ENCODE measurements around the gene TBL3. TPM values are rescaled to one million over a fixed set of nuclear protein-coding genes. Genes with fewer than 3 reads are reported as not detected.

Gene TBL3
- total RNA-seq, 1 donor from 2014 or later, result 30.7 TPM

DNA sequence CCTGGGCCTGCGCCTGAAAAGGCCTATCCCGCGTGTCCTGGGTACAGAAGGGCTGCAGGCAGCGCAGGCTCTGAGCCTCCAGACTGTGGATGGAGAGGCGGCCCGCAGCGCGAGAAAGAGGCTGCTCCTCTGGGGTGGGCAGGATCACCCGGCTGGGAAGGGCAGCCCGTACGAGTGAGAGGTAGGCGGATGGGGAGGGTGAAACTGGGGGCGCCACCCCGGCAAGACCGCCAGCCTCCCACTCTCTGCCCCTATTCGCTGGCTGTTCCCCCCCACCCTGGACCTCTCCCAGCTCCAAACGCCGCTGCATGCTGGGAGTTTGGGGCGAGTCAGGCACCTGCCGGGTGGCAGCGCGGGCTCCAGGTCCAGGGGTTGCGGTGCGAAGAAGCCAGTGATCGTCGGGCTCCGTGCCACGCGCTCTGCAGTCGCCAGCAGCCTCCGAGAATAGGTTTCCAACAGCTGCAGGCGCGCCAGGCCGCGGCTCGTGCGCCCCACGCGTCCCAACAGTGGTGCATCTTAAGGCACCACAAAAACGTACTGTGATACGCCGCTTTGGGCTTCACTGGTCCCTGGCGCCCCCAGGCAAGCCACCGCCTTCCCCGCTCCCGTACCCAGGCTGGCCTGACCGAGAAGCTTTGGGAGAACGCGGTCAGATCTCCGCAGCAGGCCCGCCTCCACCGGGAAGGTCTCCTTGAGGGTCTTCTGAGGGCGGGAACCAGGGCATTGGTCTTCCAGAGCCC lies 8.3 kb downstream of the TBL3 start:
- Histone ChIP-seq H3K4me2 (peak overlapping the region; percentile 77), H3K27me3 (peaks cover 56% of the 10 kb centered on the region), H3K79me2 (ENCODE audit: low read depth) (peaks cover 10% of the 10 kb centered on the region)

DNA sequence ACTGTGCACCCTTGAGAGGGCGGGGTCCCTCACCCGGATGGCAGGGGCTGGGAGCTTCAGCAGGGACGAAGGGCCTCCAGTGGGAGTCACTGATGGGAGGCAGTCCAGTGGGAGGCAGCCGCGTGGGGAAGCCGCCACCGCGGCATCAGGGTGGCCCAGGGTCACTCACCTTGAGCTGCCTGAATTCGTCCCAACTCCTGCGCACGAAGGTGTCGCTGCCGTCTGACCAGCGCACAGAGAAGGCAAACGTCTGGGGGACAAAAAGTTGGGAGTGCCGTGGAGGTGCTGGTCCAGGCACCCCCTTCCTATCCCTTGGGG lies 8.9 kb downstream of the TBL3 start:
- Histone ChIP-seq H4K20me1 (ENCODE audit: low read depth) (peaks cover 44% of the 10 kb centered on the region), H3K9ac (no peak overlapping the region), H3K4me1 (peaks cover 37% of the 10 kb centered on the region), H3K36me3 (no peaks in the 10 kb centered on the region), H3K4me3 (no peak overlapping the region), H3K27ac (no peak overlapping the region), H3F3A (ENCODE audit: low read depth) (peaks cover 26% of the 10 kb centered on the region), H3K4me2 (peak overlapping the region; percentile 77), H2AFZ (replicated peaks) (no peak overlapping the region), H3K27me3 (peaks cover 56% of the 10 kb centered on the region), H3K9me3 (ENCODE audit: low read depth) (no peaks in the 10 kb centered on the region), H3K79me2 (ENCODE audit: low read depth) (peaks cover 14% of the 10 kb centered on the region)
- no peak overlapping the region for H3K4me3 Mint-ChIP-seq
- no peaks in the 10 kb centered on the region for H3K36me3 Mint-ChIP-seq
- no peaks in the 10 kb centered on the region for H3K9me3 Mint-ChIP-seq
- peaks cover 24% of the 10 kb centered on the region for H3K4me1 Mint-ChIP-seq
- H3K27ac Mint-ChIP-seq, result no peak overlapping the region
- TF ChIP-seq, protein P1, sequence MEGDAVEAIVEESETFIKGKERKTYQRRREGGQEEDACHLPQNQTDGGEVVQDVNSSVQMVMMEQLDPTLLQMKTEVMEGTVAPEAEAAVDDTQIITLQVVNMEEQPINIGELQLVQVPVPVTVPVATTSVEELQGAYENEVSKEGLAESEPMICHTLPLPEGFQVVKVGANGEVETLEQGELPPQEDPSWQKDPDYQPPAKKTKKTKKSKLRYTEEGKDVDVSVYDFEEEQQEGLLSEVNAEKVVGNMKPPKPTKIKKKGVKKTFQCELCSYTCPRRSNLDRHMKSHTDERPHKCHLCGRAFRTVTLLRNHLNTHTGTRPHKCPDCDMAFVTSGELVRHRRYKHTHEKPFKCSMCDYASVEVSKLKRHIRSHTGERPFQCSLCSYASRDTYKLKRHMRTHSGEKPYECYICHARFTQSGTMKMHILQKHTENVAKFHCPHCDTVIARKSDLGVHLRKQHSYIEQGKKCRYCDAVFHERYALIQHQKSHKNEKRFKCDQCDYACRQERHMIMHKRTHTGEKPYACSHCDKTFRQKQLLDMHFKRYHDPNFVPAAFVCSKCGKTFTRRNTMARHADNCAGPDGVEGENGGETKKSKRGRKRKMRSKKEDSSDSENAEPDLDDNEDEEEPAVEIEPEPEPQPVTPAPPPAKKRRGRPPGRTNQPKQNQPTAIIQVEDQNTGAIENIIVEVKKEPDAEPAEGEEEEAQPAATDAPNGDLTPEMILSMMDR (IDR thresholded peaks at IDR 0.05), result no peak
- peaks cover 24% of the 10 kb centered on the region for H3K27me3 Mint-ChIP-seq (ENCODE audit: insufficient read depth, low read depth)
- DNase-seq (ENCODE audit: low spot score), result no peak

More for the DNA sequence above, 8.3 kb downstream of the TBL3 start:
- Histone ChIP-seq H3K9me3 (ENCODE audit: low read depth) (no peaks in the 10 kb centered on the region), H3K4me1 (peaks cover 36% of the 10 kb centered on the region), H3F3A (ENCODE audit: low read depth) (peaks cover 26% of the 10 kb centered on the region), H3K4me3 (peak overlapping the region; percentile 25), H3K9ac (no peak overlapping the region), H3K36me3 (no peaks in the 10 kb centered on the region), H3K27ac (no peak overlapping the region), H4K20me1 (ENCODE audit: low read depth) (peaks cover 44% of the 10 kb centered on the region), H2AFZ (replicated peaks) (no peak overlapping the region)
- Mint-ChIP-seq H3K9me3 (no peaks in the 10 kb centered on the region), H3K36me3 (no peaks in the 10 kb centered on the region), H3K4me1 (peaks cover 23% of the 10 kb centered on the region), H3K27ac (no peak overlapping the region), H3K27me3 (ENCODE audit: insufficient read depth, low read depth) (peaks cover 24% of the 10 kb centered on the region), H3K4me3 (no peak overlapping the region)
- DNase-seq (ENCODE audit: low spot score), result peak; percentile 49
- TF ChIP-seq EZH2phosphoT487 (IDR thresholded peaks at IDR 0.05), result peak; percentile 48
- TF ChIP-seq, protein P1 (IDR thresholded peaks at IDR 0.05), result no peak
- peak; percentile 79 for TF ChIP-seq EZH2 (IDR thresholded peaks at IDR 0.05)

DNA sequence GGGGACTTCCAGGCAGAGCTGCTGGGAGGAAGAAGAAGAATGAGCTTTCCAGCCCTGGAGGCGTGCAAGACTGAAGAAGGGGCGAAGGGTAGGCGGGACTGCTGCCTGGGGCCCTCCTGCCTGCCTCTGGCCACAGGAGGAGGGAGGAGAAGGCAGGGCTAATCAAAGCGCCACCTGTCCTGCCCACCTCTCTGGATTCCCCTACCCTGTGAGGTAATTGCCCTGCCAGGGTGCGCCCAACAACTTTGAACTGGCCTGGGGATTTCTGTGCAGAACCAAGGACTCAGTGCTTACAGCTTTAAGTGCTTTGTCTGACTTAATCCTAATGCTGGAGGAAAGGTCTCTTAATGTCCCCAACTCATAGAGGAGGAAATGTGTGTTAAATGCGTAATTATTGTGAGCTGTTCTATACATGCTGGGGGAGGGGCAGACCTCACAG lies 9.6 kb downstream of the TBL3 start, which contains the start of gene NOXO1:
TSS of gene NOXO1 (minus strand) at position 72 of the 439 bp plus-strand sequence. CDS start 290 bp downstream, outside the sequence.
- Mint-ChIP-seq H3K27ac (no peak within 1 kb of the TSS), H3K27me3 (ENCODE audit: insufficient read depth, low read depth) (peaks cover 24% of the 10 kb centered on the region), H3K36me3 (peaks cover 2% of the 10 kb centered on the region), H3K9me3 (no peaks in the 10 kb centered on the region), H3K4me1 (peaks cover 24% of the 10 kb centered on the region), H3K4me3 (peak within 1 kb of the TSS; percentile 82)
- Histone ChIP-seq H3K27me3 (peaks cover 56% of the 10 kb centered on the region), H3K9ac (no peak within 1 kb of the TSS), H3F3A (ENCODE audit: low read depth) (peaks cover 26% of the 10 kb centered on the region), H3K36me3 (no peaks in the 10 kb centered on the region), H3K27ac (no peak within 1 kb of the TSS), H3K9me3 (ENCODE audit: low read depth) (no peaks in the 10 kb centered on the region), H3K79me2 (ENCODE audit: low read depth) (peaks cover 14% of the 10 kb centered on the region), H3K4me2 (peak within 1 kb of the TSS; percentile 77), H3K4me3 (no peak within 1 kb of the TSS), H2AFZ (replicated peaks) (no peak within 1 kb of the TSS), H4K20me1 (ENCODE audit: low read depth) (peaks cover 44% of the 10 kb centered on the region), H3K4me1 (peaks cover 37% of the 10 kb centered on the region)
- TF ChIP-seq EZH2phosphoT487 (IDR thresholded peaks at IDR 0.05) (no peak), EZH2 (IDR thresholded peaks at IDR 0.05) (no peak)
- TF ChIP-seq, protein P1 (IDR thresholded peaks at IDR 0.05), result no peak
- DNase-seq (ENCODE audit: low spot score), result no peak
